Measurements from ENCODE around the gene KCNQ1OT1. TPM values are rescaled to one million over a fixed set of nuclear protein-coding genes. Genes with fewer than 3 reads are reported as not detected.

KCNQ1OT1 gene
- total RNA-seq, 1 donor from 2014 or later = 3.4 TPM

- DNase-seq (ENCODE audit: extremely low spot score in 2 of 2) = no peak
- intact Hi-C loops (cut with DNase I) = no loop called here
- peaks cover 20% of the 10 kb centered on the region for H3K4me1 ChIP-seq
- H3K4me3 ChIP-seq = no peak overlapping the region
- no peaks in the 10 kb centered on the region for H3K27me3 ChIP-seq
- H3K27ac ChIP-seq = peak overlapping the region; percentile 58
- H3K36me3 ChIP-seq = no peaks in the 10 kb centered on the region
- no peaks in the 10 kb centered on the region for H3K9me3 ChIP-seq
- TF ChIP-seq CTCF (IDR thresholded peaks at IDR 0.05) (no peak), POLR2A (IDR thresholded peaks at IDR 0.05) (no peak), POLR2AphosphoS5 (IDR thresholded peaks at IDR 0.05; ENCODE audit: insufficient read depth in 1 of 2, low read depth in 1 of 2) (no peak)
These were observed 14.6 kb upstream of the KCNQ1OT1 start for GRCh38 chr11:2714463-2714800.

GRCh38 chr11:2713661-2714462 is 14.1 kb upstream of the KCNQ1OT1 start:
- peaks cover 20% of the 10 kb centered on the region for H3K4me1 ChIP-seq
- TF ChIP-seq CTCF (IDR thresholded peaks at IDR 0.05) (no peak), POLR2AphosphoS5 (IDR thresholded peaks at IDR 0.05; ENCODE audit: insufficient read depth in 1 of 2, low read depth in 1 of 2) (peak in 1 of 2 donors; percentile 33)
- no peak for DNase-seq (ENCODE audit: extremely low spot score in 2 of 2)
- no peaks in the 10 kb centered on the region for H3K27me3 ChIP-seq
- H3K27ac ChIP-seq = peak overlapping the region; percentile 58
- H3K4me3 ChIP-seq = no peak overlapping the region
- no peaks in the 10 kb centered on the region for H3K9me3 ChIP-seq
- intact Hi-C loops (cut with DNase I) = no loop called here
- H3K36me3 ChIP-seq = no peaks in the 10 kb centered on the region

- Histone ChIP-seq H3K27ac (peak overlapping the region; percentile 58), H3K36me3 (no peaks in the 10 kb centered on the region), H3K9me3 (no peaks in the 10 kb centered on the region), H3K27me3 (no peaks in the 10 kb centered on the region), H3K4me3 (no peak overlapping the region), H3K4me1 (peaks cover 26% of the 10 kb centered on the region)
- DNase-seq (ENCODE audit: extremely low spot score in 2 of 2) = no peak
- TF ChIP-seq POLR2A (IDR thresholded peaks at IDR 0.05) (no peak), POLR2AphosphoS5 (IDR thresholded peaks at IDR 0.05; ENCODE audit: insufficient read depth in 1 of 2, low read depth in 1 of 2) (no peak), CTCF (IDR thresholded peaks at IDR 0.05) (no peak)
- intact Hi-C loops (cut with DNase I) = no loop called here
These were observed 13.3 kb upstream of the KCNQ1OT1 start for GRCh38 chr11:2713094-2713493.

GRCh38 chr11:2711161-2711560 is 11.4 kb upstream of the KCNQ1OT1 start:
- H3K4me1 ChIP-seq = peaks cover 31% of the 10 kb centered on the region
- no peak overlapping the region for H3K4me3 ChIP-seq
- H3K9me3 ChIP-seq = no peaks in the 10 kb centered on the region
- H3K27ac ChIP-seq = no peak overlapping the region
- intact Hi-C loops (cut with DNase I) = no loop called here
- no peaks in the 10 kb centered on the region for H3K27me3 ChIP-seq
- DNase-seq (ENCODE audit: extremely low spot score in 2 of 2) = no peak
- no peaks in the 10 kb centered on the region for H3K36me3 ChIP-seq
- TF ChIP-seq POLR2A (IDR thresholded peaks at IDR 0.05) = no peak
- no peak for TF ChIP-seq CTCF (IDR thresholded peaks at IDR 0.05)
- no peak for TF ChIP-seq POLR2AphosphoS5 (IDR thresholded peaks at IDR 0.05; ENCODE audit: insufficient read depth in 1 of 2, low read depth in 1 of 2)

GRCh38 chr11:2709429-2709828 is 9.6 kb upstream of the KCNQ1OT1 start:
- no peaks in the 10 kb centered on the region for H3K9me3 ChIP-seq
- H3K36me3 ChIP-seq = no peaks in the 10 kb centered on the region
- peak overlapping the region; percentile 85 for H3K27ac ChIP-seq
- no peak for DNase-seq (ENCODE audit: extremely low spot score in 2 of 2)
- TF ChIP-seq POLR2AphosphoS5 (IDR thresholded peaks at IDR 0.05; ENCODE audit: insufficient read depth in 1 of 2, low read depth in 1 of 2) = peak in 1 of 2 donors; percentile 14
- no peak for TF ChIP-seq POLR2A (IDR thresholded peaks at IDR 0.05)
- intact Hi-C loops (cut with DNase I) = no loop called here
- peak overlapping the region in 1 of 2 donors; percentile 35 for H3K4me3 ChIP-seq
- H3K4me1 ChIP-seq = peaks cover 30% of the 10 kb centered on the region
- H3K27me3 ChIP-seq = no peaks in the 10 kb centered on the region
